HepG2 (cell line): Measurements from ENCODE around the gene G6PC3. TPM values are rescaled to one million over a fixed set of nuclear protein-coding genes. Genes with fewer than 3 reads are reported as not detected.

ENCODE experiments used
- ATAC-seq: fragments of 200-7000 bp; cut with Tn5 transposase; 3 replicates; pipeline ENCODE4 v1.9.1; 2020; ENCODE audit warnings: mild to moderate bottlenecking, moderate library complexity
- BruUV-seq: library from RNA; stranded (reverse); fragments of 400-500 nt; replicated peaks from 2 replicates; lab custom pipeline; 2021; lab: Mats Ljungman, UMichigan
- CTCF ChIA-PET: fragments of 300-600 bp; formaldehyde crosslinking; extraction: SDS; loops from one replicate; lab custom pipeline; 2021; ENCODE audit warnings: low total read pairs, inconsistent platforms, low intra/inter-chr PET ratio; lab: Yijun Ruan, JAX
- POLR2A ChIA-PET: fragments of 350-600 bp; sonication (Branson Sonifier 250); formaldehyde crosslinking; loops from one replicate; lab custom pipeline; 2020; ENCODE audit warnings: antibody characterized with exemption, inconsistent platforms; lab: Yijun Ruan, JAX
- DNase-seq: peaks from one replicate; pipeline ENCODE4 v3.0.0-alpha.2; 2015; ENCODE audit warnings: low spot score
- FAIRE-seq: peaks from 3 replicates; lab custom pipeline; 2011; peaks lifted over from hg19 to GRCh38; lab: Jason Lieb, UNC
- H2AFZ ChIP-seq: one replicate; pipeline ENCODE4 v1.6.1; 2011; ENCODE audit warnings: low read length, inconsistent platforms
- H3K27ac ChIP-seq: fragments of 300-600 bp; 3 replicates; pipeline ENCODE4 v1.8.0; 2011; ENCODE audit warnings: mixed run types, mild to moderate bottlenecking, mixed read lengths, low read length, inconsistent platforms; ENCODE audit not compliant: insufficient read depth; ENCODE audit errors: extremely low read length
- H3K27me3 ChIP-seq, 2 experiments: fragments of 200-600 bp in 1 of 2; 2 replicates in 1 of 2; 3 replicates in 1 of 2; pipeline versions ENCODE4 v1.6.0 to v1.8.0; 2011; ENCODE audit warnings: low read length in 2 of 2, mild to moderate bottlenecking in 2 of 2, moderate library complexity in 2 of 2, inconsistent platforms in 1 of 2; ENCODE audit not compliant: insufficient read depth in 2 of 2, control insufficient read depth in 1 of 2
- H3K36me3 ChIP-seq, 2 experiments: fragments of 200-600 bp in 1 of 2; replicated peaks in 1 of 2; 2 replicates in 1 of 2; 3 replicates in 1 of 2; pipeline versions ENCODE4 v1.5.1 to v1.8.0; 2011; ENCODE audit warnings: low read length in 2 of 2, inconsistent platforms in 1 of 2; ENCODE audit not compliant: insufficient read depth in 2 of 2, control insufficient read depth in 1 of 2
- H3K4me1 ChIP-seq: 2 replicates; pipeline ENCODE4 v1.5.1; 2012; ENCODE audit warnings: low read length, inconsistent platforms; ENCODE audit not compliant: insufficient read depth
- H3K4me2 ChIP-seq: 2 replicates; pipeline ENCODE4 v1.6.0; 2011; ENCODE audit warnings: low read depth, low read length, inconsistent platforms
- H3K4me3 ChIP-seq, 3 experiments: fragments of 200-600 bp in 1 of 3; sonication (generic), shearing (Covaris generic) in 1 of 3; replicated peaks in 1 of 3; 2 replicates each; pipeline ENCODE4 v1.5.1; 2011 to 2016; ENCODE audit warnings: low read length in 3 of 3, inconsistent platforms in 2 of 3, low read depth in 2 of 3, mild to moderate bottlenecking in 2 of 3, control low read depth in 1 of 3, mixed read lengths in 1 of 3; ENCODE audit not compliant: insufficient read depth in 1 of 3
- H3K79me2 ChIP-seq: one replicate; pipeline ENCODE4 v1.6.1; 2011; ENCODE audit warnings: low read length, inconsistent platforms; ENCODE audit not compliant: insufficient read depth
- H3K9ac ChIP-seq: 2 replicates; pipeline ENCODE4 v1.6.0; 2011; ENCODE audit warnings: mild to moderate bottlenecking, low read depth, low read length, inconsistent platforms; ENCODE audit not compliant: insufficient read depth
- H3K9me3 ChIP-seq: 2 replicates; pipeline ENCODE4 v1.5.1; 2012; ENCODE audit warnings: mild to moderate bottlenecking, low read length
- H4K20me1 ChIP-seq: 2 replicates; pipeline ENCODE4 v1.6.0; 2011; ENCODE audit warnings: inconsistent platforms, mild to moderate bottlenecking, low read length, moderate library complexity; ENCODE audit not compliant: insufficient read depth
- EP300 ChIP-seq, 3 experiments: sonication (generic) in 1 of 3; formaldehyde crosslinking in 1 of 3; IDR thresholded peaks; 2 replicates each; pipeline versions ENCODE4 v1.5.1 to v1.6.1; 2011 to 2020; ENCODE audit warnings: low read depth in 2 of 3, low read length in 2 of 3, borderline replicate concordance in 1 of 3, improper control_type of control experiment in 1 of 3, mild to moderate bottlenecking in 1 of 3, missing genetic modification reagents in 1 of 3, moderate library complexity in 1 of 3
- KLF11 ChIP-seq: IDR thresholded peaks from 2 replicates; pipeline ENCODE4 v1.6.1; 2016; ENCODE audit warnings: missing compliant biosample characterization
- PAF1 ChIP-seq: IDR thresholded peaks from 2 replicates; pipeline ENCODE4 v1.6.1; 2016; ENCODE audit warnings: missing genetic modification reagents, missing compliant biosample characterization
- PLRG1 ChIP-seq: fragments of 450-650 bp; conservative IDR thresholded peaks from 2 replicates; pipeline ENCODE4 v1.6.1; 2016
- POLR2A ChIP-seq, 2 experiments: IDR thresholded peaks; 2 replicates each; pipeline ENCODE4 v1.6.1; 2011; ENCODE audit warnings: low read depth in 2 of 2, low read length in 2 of 2, mild to moderate bottlenecking in 1 of 2, moderate library complexity in 1 of 2; ENCODE audit not compliant: insufficient read depth in 1 of 2
- RARG ChIP-seq: sonication (generic); formaldehyde crosslinking; IDR thresholded peaks from 2 replicates; pipeline ENCODE4 v1.4.0; 2020; ENCODE audit warnings: low read depth, mild to moderate bottlenecking, missing genetic modification reagents
- RFXAP ChIP-seq: sonication (generic); formaldehyde crosslinking; IDR thresholded peaks from 2 replicates; pipeline ENCODE4 v1.4.0; 2020; ENCODE audit warnings: missing genetic modification reagents, borderline replicate concordance
- SKIL ChIP-seq: sonication (generic); formaldehyde crosslinking; IDR thresholded peaks from 2 replicates; pipeline ENCODE4 v1.8.0; 2022; ENCODE audit warnings: missing genetic modification reagents, mild to moderate bottlenecking, moderate library complexity, borderline replicate concordance
- SNAPC4 ChIP-seq: sonication (generic); formaldehyde crosslinking; IDR thresholded peaks from 2 replicates; pipeline ENCODE4 v1.4.0; 2020; ENCODE audit warnings: mild to moderate bottlenecking, missing genetic modification reagents
- TSC22D2 ChIP-seq: sonication (generic); formaldehyde crosslinking; IDR thresholded peaks from 2 replicates; pipeline ENCODE4 v1.5.1; 2020; ENCODE audit warnings: missing genetic modification reagents, mild to moderate bottlenecking, borderline replicate concordance
- ZFAT ChIP-seq: sonication (generic); formaldehyde crosslinking; conservative IDR thresholded peaks from 2 replicates; pipeline ENCODE4 v1.8.1; 2023; ENCODE audit warnings: missing genetic modification reagents, inconsistent platforms
- ZIK1 ChIP-seq: sonication (generic); formaldehyde crosslinking; IDR thresholded peaks from 2 replicates; pipeline ENCODE4 v1.5.0; 2020; ENCODE audit warnings: mild to moderate bottlenecking, low read depth, missing genetic modification reagents, borderline replicate concordance
- ZKSCAN1 ChIP-seq: fragments of 150-350 bp; IDR thresholded peaks from 2 replicates; pipeline ENCODE4 v1.6.1; 2014; ENCODE audit warnings: low read length
- ZNF160 ChIP-seq: sonication (generic); formaldehyde crosslinking; IDR thresholded peaks from 2 replicates; pipeline ENCODE4 v1.8.0; 2022; ENCODE audit warnings: mild to moderate bottlenecking, inconsistent platforms, missing genetic modification reagents
- ZNF451 ChIP-seq: sonication (generic); formaldehyde crosslinking; IDR thresholded peaks from 2 replicates; pipeline ENCODE4 v1.5.0; 2020; ENCODE audit warnings: mild to moderate bottlenecking, missing genetic modification reagents
- ZNF740 ChIP-seq: sonication (generic); formaldehyde crosslinking; IDR thresholded peaks from 2 replicates; pipeline ENCODE4 v1.4.0; 2020; ENCODE audit warnings: missing genetic modification reagents
- ZNF746 ChIP-seq: sonication (generic); formaldehyde crosslinking; IDR thresholded peaks from 2 replicates; pipeline ENCODE4 v1.8.0; 2022; ENCODE audit warnings: mild to moderate bottlenecking, missing genetic modification reagents
- ZNF772 ChIP-seq: sonication (generic); formaldehyde crosslinking; IDR thresholded peaks from 2 replicates; pipeline ENCODE4 v1.5.0; 2020; ENCODE audit warnings: mild to moderate bottlenecking, missing genetic modification reagents
- WGBS: methylation state at CpG from one replicate; pipeline ENCODE4 v1.1.6; 2017; ENCODE audit warnings: low lambda C conversion rate; 5-methylcytosine and 5-hydroxymethylcytosine counted together
- in situ Hi-C: cut with HindIII; loops from 2 replicates; pipeline ENCODE4 v1.10.0; 2017; ENCODE audit warnings: low pct_unique_long_range_greater_than_20kb; ENCODE audit not compliant: extremely low pct_ligation_motif_present
- intact Hi-C: fragments of 100-400 bp; cut with micrococcal nuclease; formaldehyde crosslinking; loops from one replicate; pipeline ENCODE4 v1.10.0; 2022; ENCODE audit not compliant: unreplicated experiment
- polyA plus RNA-seq, 8 experiments: library from polyadenylated mRNA; depleted of rRNA in 3 of 8; stranded (reverse) in 7 of 8; unstranded in 1 of 8; fragments of >200 nt; fragmentation: Illumina TruSeq in 4 of 8; extraction: Trizol in 4 of 8; gene quantifications; 2 replicates each; pipeline versions ENCODE4 v1.2.1 to v1.2.3, GENCODE V29; 2011 to 2016; ENCODE audit warnings: low read depth in 4 of 8, missing spikeins in 1 of 8, mixed read lengths in 1 of 8; ENCODE audit not compliant: insufficient read depth in 1 of 8
- total RNA-seq, 5 experiments: library from RNA; depleted of rRNA; stranded (reverse); fragments of >200 nt; fragmentation: Illumina TruSeq; extraction: Trizol; gene quantifications; 2 replicates each; pipeline ENCODE4 v1.2.3, GENCODE V29; 2016; ENCODE audit warnings: low read depth in 1 of 5

The G6PC3 gene
- total and polyA plus RNA-seq, 2 of the 13 experiments (the other 11 are each of a cell fraction or from before 2014, with no cell fraction given): 38.5 to 75.8 TPM

- H3K9ac ChIP-seq: no peak overlapping the region
- no peak overlapping the region for H3K27ac ChIP-seq
- no peaks in the 10 kb centered on the region for H3K9me3 ChIP-seq
- peaks cover 2% of the 10 kb centered on the region; the same call in 1 of the 2 replicates for H4K20me1 ChIP-seq
- FAIRE-seq: no peak
- DNase-seq: no peak
- peak; percentile 38; the same call in 2 of the 3 replicates for ATAC-seq
- in situ Hi-C loops: no loop called here
- no peaks in the 10 kb centered on the region for H3K27me3 ChIP-seq
- H3K4me3 ChIP-seq: no peak overlapping the region
- WGBS: 91% methylated on average over 3 of the region's 3 CpGs
- no peak overlapping the region for H3K4me2 ChIP-seq
- peaks cover 48% of the 10 kb centered on the region for H3K79me2 ChIP-seq
- H2AFZ ChIP-seq: no peak overlapping the region
- peaks cover 42 to 75% of the 10 kb centered on the region in 2 experiments for H3K36me3 ChIP-seq
- POLR2A ChIA-PET: no interaction called here
- 0 out of 2 replicates have a peak, but pooled peaks cover 14% of the 10 kb centered on the region for H3K4me1 ChIP-seq
- intact Hi-C loops: no loop called here
- TSS peak; percentile 45 for BruUV-seq
- CTCF ChIA-PET: no interaction called here
- no peak for TF ChIP-seq RFXAP (CRISPR knock-in tag)
- TF ChIP-seq ZFAT (CRISPR knock-in tag): no peak
- no peak for TF ChIP-seq ZNF746 (CRISPR knock-in tag)
- no peak for TF ChIP-seq PLRG1
- TF ChIP-seq PAF1 (CRISPR knock-in tag): no peak
- TF ChIP-seq RARG (CRISPR knock-in tag): no peak
- no peak for TF ChIP-seq ZNF740 (CRISPR knock-in tag)
- TF ChIP-seq SKIL (CRISPR knock-in tag): no peak
- no peak for TF ChIP-seq ZNF772 (CRISPR knock-in tag)
- TF ChIP-seq ZIK1 (CRISPR knock-in tag): no peak
- no peak for TF ChIP-seq EP300 (IDR thresholded peaks at IDR 0.05; ENCODE audit: low read depth in 2 of 2, low read length in 2 of 2)
- no peak for TF ChIP-seq EP300 (CRISPR knock-in tag; IDR thresholded peaks at IDR 0.05; ENCODE audit: borderline replicate concordance)
- no peak for TF ChIP-seq ZNF451 (CRISPR knock-in tag)
- no peak for TF ChIP-seq ZNF160
- TF ChIP-seq KLF11 (CRISPR knock-in tag): no peak
- no peak for TF ChIP-seq TSC22D2 (CRISPR knock-in tag)
- no peak for TF ChIP-seq ZKSCAN1
- no peak for TF ChIP-seq POLR2A (IDR thresholded peaks at IDR 0.05; ENCODE audit: insufficient read depth in 1 of 2, low read depth in 2 of 2, low read length in 2 of 2)
- TF ChIP-seq SNAPC4 (CRISPR knock-in tag): no peak
Observed at GRCh38 chr17:44053125-44053872, 17.2 kb upstream of the G6PC3 start.
